Left kidney (tissue), 2 donors: ENCODE results near the gene TIFAB. TPM values are rescaled to one million over a fixed set of nuclear protein-coding genes. Genes with fewer than 3 reads are reported as not detected.

Source experiments
- DNase-seq: peaks from one replicate; pipeline ENCODE4 v3.0.0-alpha.2; 2013
- polyA plus RNA-seq: library from polyadenylated mRNA; unstranded; fragments of 120-200 nt; gene quantifications from one replicate; pipeline ENCODE4 v1.2.1, GENCODE V29; 2013; ENCODE audit not compliant: insufficient read length

Gene TIFAB
- polyA plus RNA-seq, 1 donor: 0.08 TPM

GRCh38 chr5:135482381-135482933, 30.3 kb upstream of the TIFAB start:
- DNase-seq: no peak

GRCh38 chr5:135481909-135482311, 29.8 kb upstream of the TIFAB start:
- no peak for DNase-seq

- no peak for DNase-seq
Measured at GRCh38 chr5:135481387-135481786, 29.2 kb upstream of the TIFAB start.

- no peak for DNase-seq
Measured at GRCh38 chr5:135480511-135480910, 28.4 kb upstream of the TIFAB start.

- DNase-seq: no peak
Measured at GRCh38 chr5:135478938-135479337, 26.8 kb upstream of the TIFAB start.

- DNase-seq: no peak
Measured at GRCh38 chr5:135477613-135478066, 25.5 kb upstream of the TIFAB start.

GRCh38 chr5:135476615-135477581, 24.7 kb upstream of the TIFAB start:
- DNase-seq: no peak

- DNase-seq: no peak
Measured at GRCh38 chr5:135473956-135474670, 22.0 kb upstream of the TIFAB start.

- no peak for DNase-seq
Measured at GRCh38 chr5:135472141-135472540, 20.0 kb upstream of the TIFAB start.

GRCh38 chr5:135471726-135472125, 19.6 kb upstream of the TIFAB start:
- no peak for DNase-seq

GRCh38 chr5:135469911-135470310, 17.8 kb upstream of the TIFAB start:
- DNase-seq: no peak

GRCh38 chr5:135468541-135468940, 16.4 kb upstream of the TIFAB start:
- no peak for DNase-seq

GRCh38 chr5:135467871-135468485, 15.8 kb upstream of the TIFAB start:
- no peak for DNase-seq

GRCh38 chr5:135467051-135467625, 15.0 kb upstream of the TIFAB start:
- no peak for DNase-seq

- DNase-seq: peak; percentile 62
Measured at GRCh38 chr5:135466178-135467050, 14.3 kb upstream of the TIFAB start.

GRCh38 chr5:135465391-135466122, 13.4 kb upstream of the TIFAB start:
- no peak for DNase-seq

GRCh38 chr5:135462304-135462703, 10.2 kb upstream of the TIFAB start:
- peak; percentile 65 for DNase-seq

- DNase-seq: no peak
Measured at GRCh38 chr5:135461481-135462151, 9.5 kb upstream of the TIFAB start.

GRCh38 chr5:135460246-135461033, 8.3 kb upstream of the TIFAB start:
- DNase-seq: no peak
